Measurements from ENCODE around the gene ALKBH2.

Gene ALKBH2

GRCh38 chr12:109098651-109099050, 5.4 kb upstream of the ALKBH2 start:
- TF ChIP-seq, protein P1, sequence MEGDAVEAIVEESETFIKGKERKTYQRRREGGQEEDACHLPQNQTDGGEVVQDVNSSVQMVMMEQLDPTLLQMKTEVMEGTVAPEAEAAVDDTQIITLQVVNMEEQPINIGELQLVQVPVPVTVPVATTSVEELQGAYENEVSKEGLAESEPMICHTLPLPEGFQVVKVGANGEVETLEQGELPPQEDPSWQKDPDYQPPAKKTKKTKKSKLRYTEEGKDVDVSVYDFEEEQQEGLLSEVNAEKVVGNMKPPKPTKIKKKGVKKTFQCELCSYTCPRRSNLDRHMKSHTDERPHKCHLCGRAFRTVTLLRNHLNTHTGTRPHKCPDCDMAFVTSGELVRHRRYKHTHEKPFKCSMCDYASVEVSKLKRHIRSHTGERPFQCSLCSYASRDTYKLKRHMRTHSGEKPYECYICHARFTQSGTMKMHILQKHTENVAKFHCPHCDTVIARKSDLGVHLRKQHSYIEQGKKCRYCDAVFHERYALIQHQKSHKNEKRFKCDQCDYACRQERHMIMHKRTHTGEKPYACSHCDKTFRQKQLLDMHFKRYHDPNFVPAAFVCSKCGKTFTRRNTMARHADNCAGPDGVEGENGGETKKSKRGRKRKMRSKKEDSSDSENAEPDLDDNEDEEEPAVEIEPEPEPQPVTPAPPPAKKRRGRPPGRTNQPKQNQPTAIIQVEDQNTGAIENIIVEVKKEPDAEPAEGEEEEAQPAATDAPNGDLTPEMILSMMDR (conservative IDR thresholded peaks at IDR 0.05) = no peak
- TF ChIP-seq ZFX (IDR thresholded peaks at IDR 0.05) = no peak
- peak overlapping the region; percentile 73 for H3K27ac ChIP-seq

DNA sequence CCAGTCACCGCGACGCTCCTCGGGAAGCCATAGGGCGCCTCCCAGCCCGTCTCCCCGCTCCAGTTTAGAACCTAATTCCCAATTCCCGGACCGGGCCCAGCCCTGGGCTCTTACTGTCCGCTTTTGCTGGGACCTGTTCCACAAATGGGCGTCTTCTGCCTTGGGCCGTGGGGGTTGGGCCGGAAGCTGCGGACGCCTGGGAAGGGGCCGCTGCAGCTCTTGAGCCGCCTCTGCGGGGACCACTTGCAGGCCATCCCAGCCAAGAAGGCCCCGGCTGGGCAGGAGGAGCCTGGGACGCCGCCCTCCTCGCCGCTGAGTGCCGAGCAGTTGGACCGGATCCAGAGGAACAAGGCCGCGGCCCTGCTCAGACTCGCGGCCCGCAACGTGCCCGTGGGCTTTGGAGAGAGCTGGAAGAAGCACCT, 4.9 kb upstream of the ALKBH2 start:
- H3K27ac ChIP-seq = peak overlapping the region; percentile 73
- TF ChIP-seq ZFX (IDR thresholded peaks at IDR 0.05) = peak; percentile 70; the same call in 1 of the 2 replicates
- TF ChIP-seq, protein P1 (conservative IDR thresholded peaks at IDR 0.05) = no peak

- TF ChIP-seq, protein P1 (conservative IDR thresholded peaks at IDR 0.05) = no peak
- TF ChIP-seq ZFX (IDR thresholded peaks at IDR 0.05) = no peak
- H3K27ac ChIP-seq = peak within 1 kb of the TSS; percentile 73
Observed at GRCh38 chr12:109097435-109098182, 4.3 kb upstream of the ALKBH2 start, which contains the start of gene UNG. Gene UNG (plus strand): TSS chr12:109097597. CDS start chr12:109097680, 83 bp downstream.

- TF ChIP-seq, protein P1 (conservative IDR thresholded peaks at IDR 0.05) = no peak
- no peak for TF ChIP-seq ZFX (IDR thresholded peaks at IDR 0.05)
- H3K27ac ChIP-seq = peak overlapping the region; percentile 73
Observed at GRCh38 chr12:109097140-109097434, 3.8 kb upstream of the ALKBH2 start.

GRCh38 chr12:109092497-109093021, 713 bp downstream of the ALKBH2 start:
- H3K27ac ChIP-seq = peak overlapping the region; percentile 78
- no peak for TF ChIP-seq ZFX (IDR thresholded peaks at IDR 0.05)
- TF ChIP-seq, protein P1 (conservative IDR thresholded peaks at IDR 0.05) = no peak

GRCh38 chr12:109089683-109090082, 3.6 kb downstream of the ALKBH2 start:
- TF ChIP-seq, protein P1 (conservative IDR thresholded peaks at IDR 0.05) = no peak
- no peak for TF ChIP-seq ZFX (IDR thresholded peaks at IDR 0.05)
- peak overlapping the region; percentile 78 for H3K27ac ChIP-seq

DNA sequence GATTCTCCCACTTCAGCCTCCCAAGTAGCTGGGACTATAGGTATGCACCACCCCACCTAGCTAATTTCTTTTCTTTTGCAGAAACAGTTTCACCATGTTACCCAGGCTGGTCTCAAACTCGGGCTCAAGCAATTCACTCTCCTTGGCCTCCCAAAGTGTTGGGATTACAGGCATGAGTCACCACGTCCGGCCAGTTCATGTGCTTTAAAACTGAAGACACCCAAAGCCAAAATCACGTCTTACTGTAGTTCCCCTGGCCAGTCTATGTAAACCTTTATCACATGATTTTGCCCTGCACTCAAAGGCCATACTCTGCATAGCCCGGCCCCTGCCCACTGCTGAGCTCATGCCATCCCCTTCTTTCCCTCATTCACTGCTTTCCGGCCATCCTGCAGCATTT, 4.5 kb downstream of the ALKBH2 start:
- TF ChIP-seq ZFX (IDR thresholded peaks at IDR 0.05) = no peak
- TF ChIP-seq, protein P1 (conservative IDR thresholded peaks at IDR 0.05) = no peak
- H3K27ac ChIP-seq = peak overlapping the region; percentile 78

All from C4-2B (cell line).